Measurements from ENCODE around the gene PRKN.

DNA sequence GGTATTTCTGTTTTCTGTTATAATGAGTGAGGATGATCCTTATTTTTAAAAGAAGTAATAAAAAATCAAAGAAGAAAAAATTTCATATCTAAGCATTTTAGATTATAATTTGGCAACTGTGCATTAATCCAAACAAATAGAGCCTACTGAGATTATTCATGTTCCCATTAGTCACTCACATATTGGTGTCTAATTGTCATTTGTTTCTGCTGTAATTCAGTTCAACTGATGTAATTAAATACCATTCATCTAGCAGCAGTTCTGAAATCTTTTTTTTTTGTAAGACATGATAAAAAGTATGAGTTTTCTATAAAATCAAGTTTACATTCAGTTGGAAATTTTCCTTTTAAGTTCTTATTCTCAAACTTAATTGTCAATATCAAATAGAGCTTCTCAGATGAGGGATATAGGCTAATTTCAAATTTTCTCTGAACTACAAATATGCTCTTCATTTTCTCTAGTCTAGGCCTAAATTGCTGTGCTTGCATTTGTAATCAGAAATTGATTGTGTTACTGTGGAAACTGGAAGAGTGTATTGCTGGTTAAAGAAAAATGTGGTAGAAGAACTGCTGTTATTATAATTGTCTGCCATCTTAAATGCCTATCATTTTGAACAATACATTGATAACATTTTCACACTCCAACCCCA, 23.8 kb upstream of the PRKN start:
- TF ChIP-seq, protein P1, sequence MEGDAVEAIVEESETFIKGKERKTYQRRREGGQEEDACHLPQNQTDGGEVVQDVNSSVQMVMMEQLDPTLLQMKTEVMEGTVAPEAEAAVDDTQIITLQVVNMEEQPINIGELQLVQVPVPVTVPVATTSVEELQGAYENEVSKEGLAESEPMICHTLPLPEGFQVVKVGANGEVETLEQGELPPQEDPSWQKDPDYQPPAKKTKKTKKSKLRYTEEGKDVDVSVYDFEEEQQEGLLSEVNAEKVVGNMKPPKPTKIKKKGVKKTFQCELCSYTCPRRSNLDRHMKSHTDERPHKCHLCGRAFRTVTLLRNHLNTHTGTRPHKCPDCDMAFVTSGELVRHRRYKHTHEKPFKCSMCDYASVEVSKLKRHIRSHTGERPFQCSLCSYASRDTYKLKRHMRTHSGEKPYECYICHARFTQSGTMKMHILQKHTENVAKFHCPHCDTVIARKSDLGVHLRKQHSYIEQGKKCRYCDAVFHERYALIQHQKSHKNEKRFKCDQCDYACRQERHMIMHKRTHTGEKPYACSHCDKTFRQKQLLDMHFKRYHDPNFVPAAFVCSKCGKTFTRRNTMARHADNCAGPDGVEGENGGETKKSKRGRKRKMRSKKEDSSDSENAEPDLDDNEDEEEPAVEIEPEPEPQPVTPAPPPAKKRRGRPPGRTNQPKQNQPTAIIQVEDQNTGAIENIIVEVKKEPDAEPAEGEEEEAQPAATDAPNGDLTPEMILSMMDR (IDR thresholded peaks at IDR 0.05) = no peak
- no peak for TF ChIP-seq POLR2A (IDR thresholded peaks at IDR 0.05)
